ENCODE results near the gene DNM2.

The DNM2 gene

GRCh38 chr19:10819124-10820060 is 101.5 kb downstream of the DNM2 start:
- no peak overlapping the region for H3K4me3 ChIP-seq (ENCODE audit: low read depth, low read length)
- DNase-seq (ENCODE audit: low read depth), result no peak
- TF ChIP-seq CTCF (IDR thresholded peaks at IDR 0.05; ENCODE audit: control insufficient read depth, extremely low read depth, insufficient read depth), result no peak

GRCh38 chr19:10820173-10820572 is 102.3 kb downstream of the DNM2 start:
- no peak overlapping the region for H3K4me3 ChIP-seq (ENCODE audit: low read depth, low read length)
- TF ChIP-seq CTCF (IDR thresholded peaks at IDR 0.05; ENCODE audit: control insufficient read depth, extremely low read depth, insufficient read depth), result 0 out of 2 replicates have a peak, but pooled peaks have one; percentile 5
- no peak for DNase-seq (ENCODE audit: low read depth)

GRCh38 chr19:10823690-10824089 is 105.8 kb downstream of the DNM2 start:
- H3K4me3 ChIP-seq (ENCODE audit: low read depth, low read length), result no peak overlapping the region
- TF ChIP-seq CTCF (IDR thresholded peaks at IDR 0.05; ENCODE audit: control insufficient read depth, extremely low read depth, insufficient read depth), result no peak
- DNase-seq (ENCODE audit: low read depth), result no peak

GRCh38 chr19:10826231-10826630 is 108.4 kb downstream of the DNM2 start:
- DNase-seq (ENCODE audit: low read depth), result no peak
- H3K4me3 ChIP-seq (ENCODE audit: low read depth, low read length), result no peak overlapping the region
- no peak for TF ChIP-seq CTCF (IDR thresholded peaks at IDR 0.05; ENCODE audit: control insufficient read depth, extremely low read depth, insufficient read depth)

GRCh38 chr19:10826846-10827245 is 109.0 kb downstream of the DNM2 start:
- no peak overlapping the region for H3K4me3 ChIP-seq (ENCODE audit: low read depth, low read length)
- DNase-seq (ENCODE audit: low read depth), result no peak
- TF ChIP-seq CTCF (IDR thresholded peaks at IDR 0.05; ENCODE audit: control insufficient read depth, extremely low read depth, insufficient read depth), result no peak

- H3K4me3 ChIP-seq (ENCODE audit: low read depth, low read length), result no peak overlapping the region
- DNase-seq (ENCODE audit: low read depth), result no peak
- TF ChIP-seq CTCF (IDR thresholded peaks at IDR 0.05; ENCODE audit: control insufficient read depth, extremely low read depth, insufficient read depth), result no peak
These were observed 111.3 kb downstream of the DNM2 start for GRCh38 chr19:10828981-10829821.
